Uterus (tissue), 4 donors: ENCODE results near the gene SDC3. TPM values are rescaled to one million over a fixed set of nuclear protein-coding genes. Genes with fewer than 3 reads are reported as not detected.

Experiments used
- DNase-seq, 2 donors: peaks; one replicate each; pipeline ENCODE4 v3.0.0-alpha.2; 2019 to 2020
- H3K27ac ChIP-seq, 2 donors: fragments of 200-600 bp; sonication (generic); 1 replicate in 1 of 2; 2 replicates in 1 of 2; pipeline ENCODE4 v1.5.1; 2016 to 2018
- H3K27me3 ChIP-seq, 2 donors: fragments of 200-600 bp; sonication (generic); one replicate each; pipeline ENCODE4 v1.5.1; 2018 to 2019; ENCODE audit warnings: control low read depth in 1 of 2
- H3K36me3 ChIP-seq, 2 donors: fragments of 200-600 bp; sonication (generic); one replicate each; pipeline ENCODE4 v1.5.1; 2019; ENCODE audit warnings: control low read depth in 1 of 2
- H3K4me1 ChIP-seq, 2 donors: fragments of 200-600 bp; sonication (generic); one replicate each; pipeline ENCODE4 v1.5.1; 2018 to 2019; ENCODE audit warnings: control low read depth in 1 of 2
- H3K4me3 ChIP-seq, 2 donors: fragments of 200-600 bp; sonication (generic); 1 replicate in 1 of 2; 2 replicates in 1 of 2; pipeline ENCODE4 v1.5.1; 2018 to 2019; ENCODE audit warnings: mild to moderate bottlenecking in 1 of 2
- H3K9me3 ChIP-seq, 2 donors: fragments of 200-600 bp; sonication (generic); one replicate each; pipeline ENCODE4 v1.5.1; 2019; ENCODE audit warnings: control low read depth in 1 of 2
- POLR2A ChIP-seq, 2 donors: fragments of 450-650 bp; IDR thresholded peaks; one replicate each; pipeline ENCODE4 v1.6.1; 2016; ENCODE audit warnings: antibody characterized with exemption in 2 of 2, mild to moderate bottlenecking in 1 of 2, moderate library complexity in 1 of 2
- intact Hi-C: fragments of 100-400 bp; cut with DNase I; formaldehyde crosslinking; loops from one replicate; pipeline ENCODE4 v1.15.1; 2023; ENCODE audit warnings: low total_unique reads
- total RNA-seq, 4 donors: library from RNA; depleted of rRNA in 3 of 4; stranded (reverse); fragments of >200 nt in 3 of 4; gene quantifications; one replicate each; pipeline versions ENCODE4 v1.1.0 to v1.2.4, GENCODE V29; 2014 to 2023
- TF ChIP-seq, protein P1 (sequence below), 4 experiments: fragments of 200-600 bp in 2 of 4; fragments of 450-650 bp in 2 of 4; sonication (generic) in 2 of 4; IDR thresholded peaks; one replicate each; pipeline ENCODE4 v1.5.1; 2016 to 2019; ENCODE audit warnings: antibody characterized with exemption in 4 of 4, mild to moderate bottlenecking in 2 of 4, moderate library complexity in 1 of 4
- donor health status: DM: yes; HTN: yes; CAD: no.

The SDC3 gene
- total RNA-seq, 4 donors from 2014 or later, result 12.4 to 38.3 (median 30.5) TPM

DNA sequence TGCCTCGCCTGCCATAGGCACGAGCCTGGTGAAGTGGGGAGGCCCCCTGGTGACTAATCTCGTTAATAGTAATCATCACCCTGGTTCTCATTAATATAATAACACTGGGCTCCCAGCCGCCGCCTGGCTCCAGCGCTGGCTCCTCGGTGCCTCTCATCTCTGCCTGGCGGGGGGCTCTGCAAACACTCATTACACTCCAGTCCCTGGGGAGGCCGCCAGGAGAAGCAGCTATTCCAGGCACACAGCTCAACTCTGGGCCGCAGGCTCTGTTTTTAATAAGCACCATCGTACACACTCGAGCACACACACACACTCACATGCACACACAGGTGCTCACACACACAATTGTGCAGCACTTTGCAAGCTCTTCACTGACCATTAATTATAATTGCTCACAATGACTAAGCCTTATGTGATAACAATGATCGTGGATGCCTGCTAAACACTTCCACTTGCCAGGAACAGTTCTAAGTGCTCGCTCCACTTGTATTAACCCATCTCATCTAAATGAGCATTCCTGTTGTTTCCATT is 52.2 kb downstream of the SDC3 start:
- no peak overlapping the region for H3K27ac ChIP-seq
- no peak for DNase-seq

DNA sequence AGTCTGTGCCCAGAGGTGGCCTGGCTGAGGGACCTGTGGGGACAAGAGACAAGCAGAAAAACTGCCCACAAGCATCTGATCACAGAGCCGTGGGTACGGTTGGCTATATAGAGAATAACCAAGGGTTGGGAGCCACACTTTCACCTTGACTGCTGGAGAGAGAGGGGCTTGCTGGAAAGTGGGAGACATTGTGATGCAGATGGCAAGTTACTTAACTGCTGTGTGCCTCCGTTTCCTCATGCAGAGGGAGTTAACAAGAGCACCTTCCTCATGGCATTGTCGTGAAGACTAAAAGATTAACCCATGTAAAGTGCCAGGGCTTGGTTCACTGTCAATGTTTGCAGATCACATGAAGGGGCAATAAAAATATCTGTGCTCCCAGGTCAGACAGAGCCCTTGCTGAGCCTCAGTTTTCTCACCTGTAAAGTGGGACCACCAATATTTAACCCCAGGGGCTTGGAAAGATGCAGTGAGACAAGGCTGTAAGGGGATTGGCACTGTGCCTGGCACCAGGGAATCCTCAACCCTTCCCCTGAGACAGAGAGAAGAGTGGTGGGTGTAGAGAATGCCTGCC is 52.8 kb downstream of the SDC3 start:
- DNase-seq, result no peak
- Histone ChIP-seq H3K36me3 (no peaks in the 10 kb centered on the region), H3K4me1 (no peaks in the 10 kb centered on the region), H3K27me3 (no peaks in the 10 kb centered on the region), H3K9me3 (no peaks in the 10 kb centered on the region), H3K27ac (no peak overlapping the region), H3K4me3 (no peak overlapping the region)
- intact Hi-C loops, result no loop called here
- no peak for TF ChIP-seq POLR2A (IDR thresholded peaks at IDR 0.05)
- TF ChIP-seq, protein P1, sequence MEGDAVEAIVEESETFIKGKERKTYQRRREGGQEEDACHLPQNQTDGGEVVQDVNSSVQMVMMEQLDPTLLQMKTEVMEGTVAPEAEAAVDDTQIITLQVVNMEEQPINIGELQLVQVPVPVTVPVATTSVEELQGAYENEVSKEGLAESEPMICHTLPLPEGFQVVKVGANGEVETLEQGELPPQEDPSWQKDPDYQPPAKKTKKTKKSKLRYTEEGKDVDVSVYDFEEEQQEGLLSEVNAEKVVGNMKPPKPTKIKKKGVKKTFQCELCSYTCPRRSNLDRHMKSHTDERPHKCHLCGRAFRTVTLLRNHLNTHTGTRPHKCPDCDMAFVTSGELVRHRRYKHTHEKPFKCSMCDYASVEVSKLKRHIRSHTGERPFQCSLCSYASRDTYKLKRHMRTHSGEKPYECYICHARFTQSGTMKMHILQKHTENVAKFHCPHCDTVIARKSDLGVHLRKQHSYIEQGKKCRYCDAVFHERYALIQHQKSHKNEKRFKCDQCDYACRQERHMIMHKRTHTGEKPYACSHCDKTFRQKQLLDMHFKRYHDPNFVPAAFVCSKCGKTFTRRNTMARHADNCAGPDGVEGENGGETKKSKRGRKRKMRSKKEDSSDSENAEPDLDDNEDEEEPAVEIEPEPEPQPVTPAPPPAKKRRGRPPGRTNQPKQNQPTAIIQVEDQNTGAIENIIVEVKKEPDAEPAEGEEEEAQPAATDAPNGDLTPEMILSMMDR (IDR thresholded peaks at IDR 0.05), result no peak

More for the DNA sequence above, 52.2 kb downstream of the SDC3 start:
- TF ChIP-seq, protein P1 (IDR thresholded peaks at IDR 0.05), result no peak
- no peak for TF ChIP-seq POLR2A (IDR thresholded peaks at IDR 0.05)
- Histone ChIP-seq H3K4me1 (no peaks in the 10 kb centered on the region), H3K9me3 (no peaks in the 10 kb centered on the region), H3K36me3 (no peaks in the 10 kb centered on the region), H3K4me3 (no peak overlapping the region), H3K27me3 (no peaks in the 10 kb centered on the region)
- intact Hi-C loops, result no loop called here

DNA sequence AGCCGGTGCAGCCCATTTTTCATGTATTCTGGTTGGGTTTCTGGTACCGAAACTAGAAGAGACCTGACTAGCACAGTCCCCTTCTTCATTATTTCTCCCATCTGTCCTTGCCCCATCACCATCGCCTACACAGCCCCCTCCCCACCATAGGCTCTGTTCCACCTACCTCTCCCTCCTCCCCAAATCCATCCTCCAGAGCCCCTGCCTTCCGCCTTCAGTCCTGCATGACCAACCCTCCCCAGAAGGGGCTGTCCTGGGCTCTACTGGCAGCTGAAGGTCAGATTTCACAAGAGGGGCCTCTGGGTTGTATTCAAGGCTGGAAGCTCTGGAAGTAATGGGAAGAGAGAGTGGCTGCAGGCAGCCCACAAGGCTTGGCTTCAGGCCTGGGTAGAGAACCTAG is 55.2 kb downstream of the SDC3 start:
- DNase-seq, result no peak
- no peaks in the 10 kb centered on the region for H3K4me1 ChIP-seq
- no peak overlapping the region for H3K27ac ChIP-seq
- TF ChIP-seq, protein P1 (IDR thresholded peaks at IDR 0.05), result no peak
- no peak for TF ChIP-seq POLR2A (IDR thresholded peaks at IDR 0.05)
- no peaks in the 10 kb centered on the region for H3K9me3 ChIP-seq
- H3K36me3 ChIP-seq, result no peaks in the 10 kb centered on the region
- intact Hi-C loops, result no loop called here
- no peak overlapping the region for H3K4me3 ChIP-seq
- no peaks in the 10 kb centered on the region for H3K27me3 ChIP-seq

DNA sequence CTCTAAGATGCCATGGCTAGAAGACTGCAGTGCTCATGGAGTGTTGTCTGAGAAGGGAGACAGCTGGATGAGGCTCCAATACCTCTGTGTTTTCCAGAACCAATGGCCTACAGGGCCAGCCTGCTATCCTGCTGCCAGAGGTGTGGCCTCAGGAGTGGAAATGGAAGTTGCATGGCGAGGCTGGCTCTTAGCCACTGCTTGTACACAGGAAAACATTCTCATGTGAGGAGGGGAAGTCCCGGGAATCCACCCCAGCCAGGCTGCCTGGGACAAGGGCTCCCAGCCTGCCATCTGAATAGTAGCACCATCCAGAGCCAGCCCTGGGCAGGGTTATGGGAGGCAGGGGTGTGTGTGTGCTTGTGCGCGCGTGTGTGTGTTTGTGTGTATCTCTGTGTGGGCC is 56.5 kb downstream of the SDC3 start:
- Histone ChIP-seq H3K36me3 (no peaks in the 10 kb centered on the region), H3K4me1 (no peaks in the 10 kb centered on the region), H3K27me3 (no peaks in the 10 kb centered on the region), H3K27ac (no peak overlapping the region), H3K4me3 (no peak overlapping the region), H3K9me3 (no peaks in the 10 kb centered on the region)
- DNase-seq, result peak in 1 of 2 donors; percentile 68
- TF ChIP-seq POLR2A (IDR thresholded peaks at IDR 0.05), result no peak
- TF ChIP-seq, protein P1 (IDR thresholded peaks at IDR 0.05), result no peak
- intact Hi-C loops, result no loop called here

DNA sequence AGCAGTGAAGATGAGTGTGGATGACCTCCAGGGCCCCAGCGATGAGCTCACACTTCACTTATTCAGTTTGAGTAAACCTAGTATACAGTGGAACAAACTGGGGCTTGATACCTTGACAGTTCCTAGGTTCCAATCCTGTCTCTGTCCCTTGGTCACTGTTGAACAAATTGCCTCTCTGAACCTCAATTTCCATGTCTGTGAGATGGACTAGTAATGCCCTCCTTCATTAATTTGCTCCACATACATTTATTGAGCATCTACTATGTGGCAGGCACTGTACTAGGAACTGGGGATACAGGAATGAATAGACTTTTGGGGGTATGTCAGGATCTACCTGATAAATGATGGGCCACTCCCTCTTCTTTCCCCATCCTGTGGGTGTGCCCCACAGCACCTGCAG is 57.3 kb downstream of the SDC3 start:
- Histone ChIP-seq H3K9me3 (no peaks in the 10 kb centered on the region), H3K36me3 (no peaks in the 10 kb centered on the region), H3K4me1 (no peaks in the 10 kb centered on the region), H3K27ac (no peak overlapping the region), H3K4me3 (no peak overlapping the region), H3K27me3 (no peaks in the 10 kb centered on the region)
- TF ChIP-seq, protein P1 (IDR thresholded peaks at IDR 0.05), result no peak
- no peak for TF ChIP-seq POLR2A (IDR thresholded peaks at IDR 0.05)
- intact Hi-C loops, result no loop called here
- DNase-seq, result no peak
